HG03175 (cell line): ENCODE measurements around the gene UROC1.

Experiments
- ATAC-seq: cut with Tn5 transposase; IDR thresholded peaks from one replicate; pipeline ENCODE4 v1.9.1; 2021; ENCODE audit warnings: mild to moderate bottlenecking, moderate library complexity; ENCODE audit not compliant: unreplicated experiment

UROC1 gene

GRCh38 chr3:126517291-126517951 is at the start of gene UROC1:
Gene UROC1 (minus strand): TSS chr3:126517773. CDS start chr3:126517719, 54 bp downstream.
- no peak for ATAC-seq

DNA sequence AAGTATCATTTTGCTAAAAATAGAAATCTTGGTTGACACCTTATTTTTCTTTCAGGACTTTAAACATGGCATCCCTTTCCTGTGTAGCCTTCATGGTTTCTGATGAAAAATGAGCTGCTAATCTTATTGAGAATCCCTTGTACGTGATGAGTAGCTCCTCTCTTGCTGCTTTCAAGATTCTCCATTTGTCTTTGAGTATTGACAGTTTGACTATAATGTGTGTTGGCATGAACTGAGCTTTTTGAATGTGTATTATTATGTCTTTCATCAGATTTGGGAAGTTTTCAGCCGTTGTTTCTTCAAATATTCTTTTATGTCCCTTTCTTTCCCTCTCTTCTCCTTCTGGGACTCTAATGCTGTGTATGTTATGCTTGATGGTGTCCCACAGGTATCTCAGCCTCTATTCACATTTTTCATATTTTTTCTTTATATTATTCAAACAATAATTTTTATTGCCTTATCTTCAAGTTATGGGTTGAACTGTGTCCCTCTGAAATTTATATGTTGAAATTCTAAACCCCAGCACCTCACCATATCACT is 45.2 kb upstream of the UROC1 start:
- no peak for ATAC-seq

GRCh38 chr3:126558336-126559071 is 40.9 kb upstream of the UROC1 start, which contains the start of gene C3orf22:
Gene C3orf22 (minus strand): TSS chr3:126558932. CDS start chr3:126553390, 5,542 bp downstream.
- no peak for ATAC-seq

- ATAC-seq = no peak
These were observed 40.2 kb upstream of the UROC1 start for GRCh38 chr3:126557761-126558160.

GRCh38 chr3:126557415-126557745 is 39.8 kb upstream of the UROC1 start:
- no peak for ATAC-seq

GRCh38 chr3:126556637-126557414 is 39.3 kb upstream of the UROC1 start:
- no peak for ATAC-seq

GRCh38 chr3:126555795-126556636 is 38.4 kb upstream of the UROC1 start:
- no peak for ATAC-seq

DNA sequence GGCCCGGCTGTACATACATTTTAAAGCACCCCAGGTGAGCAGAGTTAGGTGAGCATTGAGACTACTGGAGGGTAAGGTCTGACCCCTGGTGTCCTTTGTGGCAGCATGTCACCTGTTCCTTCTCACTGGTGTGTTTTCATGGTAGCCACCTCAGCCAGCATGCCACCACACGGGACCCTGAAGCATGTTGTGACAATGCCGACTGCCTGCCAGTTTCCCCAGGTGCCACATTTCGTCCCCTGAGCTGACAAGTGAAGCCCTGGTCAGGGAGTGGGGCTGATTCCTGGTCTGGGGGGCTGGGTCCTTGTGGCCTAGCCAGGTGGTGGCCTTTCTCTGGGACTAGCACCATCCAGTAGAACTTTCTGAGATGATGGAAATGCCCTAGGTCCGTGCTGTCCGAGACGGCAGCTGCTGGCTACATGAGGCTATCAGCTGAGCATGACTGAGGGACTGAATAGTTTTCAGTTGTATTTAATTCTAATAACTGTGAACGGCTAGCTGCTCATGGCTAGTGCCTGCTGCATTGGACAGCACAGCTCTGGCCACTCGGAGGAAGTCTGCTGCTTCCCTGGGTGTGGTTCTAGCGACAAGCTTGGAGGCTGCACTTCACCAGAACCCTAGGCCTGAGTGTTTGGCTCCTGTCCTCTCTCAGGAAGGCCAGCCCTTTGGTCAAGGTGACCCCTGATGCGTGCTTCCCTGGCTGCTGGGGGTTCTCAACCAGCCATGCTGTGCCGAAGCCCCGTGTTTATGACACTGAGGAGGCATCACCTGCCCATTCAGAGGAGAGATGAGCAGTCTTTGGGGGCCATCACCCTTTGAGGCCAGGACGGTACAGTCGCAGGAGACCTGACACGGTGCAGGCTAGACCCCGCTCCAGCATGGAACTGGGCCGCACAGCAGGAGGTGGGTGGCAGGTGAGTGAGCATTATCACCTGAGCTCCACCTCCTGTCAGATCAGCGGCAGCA is 37.3 kb upstream of the UROC1 start:
- ATAC-seq = no peak

DNA sequence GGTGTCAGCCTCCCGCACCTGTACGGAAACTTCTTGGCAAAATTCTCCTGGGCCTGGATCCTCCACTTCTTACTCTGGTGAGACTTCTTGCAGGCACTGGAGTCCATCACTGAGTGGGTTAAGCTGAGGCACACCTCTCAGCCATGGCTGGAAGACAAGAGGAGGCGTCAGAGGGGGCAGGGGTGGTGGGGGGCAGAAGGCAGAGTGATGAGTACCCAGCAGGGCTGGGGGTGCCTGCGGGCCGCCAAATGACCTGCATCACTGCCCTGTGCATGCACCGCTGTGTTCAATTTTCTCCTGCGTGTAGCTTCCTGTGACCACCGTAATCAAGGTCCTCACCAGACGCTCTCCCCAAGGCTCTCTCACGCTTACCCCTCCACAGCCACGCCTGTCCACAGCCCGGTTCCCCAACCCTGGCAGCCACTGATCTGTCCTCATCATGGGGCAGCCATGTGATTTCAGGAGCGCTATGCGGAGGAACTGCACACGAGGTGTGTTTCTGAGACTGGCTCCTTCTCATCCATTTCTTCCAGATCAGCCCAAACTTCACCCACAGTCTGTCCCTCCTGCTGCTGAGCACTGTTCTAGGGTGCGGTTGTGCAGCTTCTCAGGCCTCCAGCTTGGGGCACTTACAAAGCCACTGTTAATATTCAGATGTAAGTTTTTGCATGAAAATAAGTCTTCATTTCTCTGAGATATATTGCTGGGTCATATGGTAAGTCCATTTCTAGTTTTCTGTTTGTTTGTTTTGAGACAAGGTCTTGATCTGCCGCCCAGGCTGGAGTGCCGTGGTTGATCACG is 35.9 kb upstream of the UROC1 start:
- no peak for ATAC-seq

DNA sequence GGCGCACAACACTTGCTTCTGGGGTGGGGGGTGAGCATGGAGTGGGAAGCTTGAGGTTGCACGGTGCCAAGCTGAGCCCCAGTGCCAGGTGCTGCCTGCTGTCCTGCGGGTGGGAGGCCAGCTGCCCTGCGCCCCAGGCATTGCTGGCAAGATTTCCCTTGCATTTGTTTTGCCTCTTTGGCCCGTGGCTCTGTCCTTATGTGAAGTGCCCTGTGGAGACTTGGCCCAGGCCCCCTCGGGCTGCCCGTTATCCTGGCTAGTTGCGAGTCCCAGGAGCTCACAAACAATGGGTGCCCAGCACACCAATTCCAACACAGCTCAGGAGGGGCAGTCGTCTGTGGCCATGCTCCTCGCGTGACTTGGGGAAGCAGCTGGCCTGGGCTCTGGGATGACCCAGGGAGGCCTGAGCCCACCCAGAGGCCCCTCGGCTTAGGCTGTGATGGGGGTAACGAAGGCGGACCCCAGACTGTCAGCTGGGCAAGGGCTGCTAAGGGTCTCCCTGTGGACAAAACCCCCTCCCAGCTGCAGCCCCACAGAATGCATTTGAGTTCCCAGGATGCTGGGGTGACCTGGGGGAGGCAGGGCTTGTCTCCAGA is 35.2 kb upstream of the UROC1 start:
- no peak for ATAC-seq

GRCh38 chr3:126551839-126552687 is 34.5 kb upstream of the UROC1 start:
- ATAC-seq = no peak

GRCh38 chr3:126551121-126551838 is 33.7 kb upstream of the UROC1 start:
- ATAC-seq = no peak

DNA sequence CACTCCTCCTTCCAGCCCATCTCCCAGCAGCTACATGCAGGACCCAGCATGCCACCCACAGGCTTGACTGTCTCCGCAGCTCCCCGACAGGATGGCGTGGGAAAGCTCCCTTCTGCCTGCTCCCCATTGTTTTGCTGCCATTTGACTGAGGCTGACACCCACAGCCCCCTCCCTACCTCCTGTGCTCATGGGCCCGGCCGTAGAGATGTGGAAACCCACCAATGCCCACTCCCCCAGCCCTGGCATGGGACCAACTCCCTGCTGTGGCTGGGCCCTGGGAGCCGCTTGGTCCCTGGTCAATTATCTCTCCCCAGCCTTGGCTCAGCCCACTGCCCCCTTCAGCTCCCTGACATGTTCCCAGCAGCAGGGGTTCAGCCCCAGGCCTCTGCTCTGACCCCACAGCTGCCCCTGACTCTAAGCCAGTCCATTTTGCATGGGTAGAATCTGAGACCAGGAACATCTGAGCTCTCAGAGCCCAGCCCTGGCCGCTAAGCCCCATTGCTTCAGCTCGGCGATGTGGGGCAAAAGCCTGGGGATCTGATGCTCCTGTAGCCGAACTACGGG is 33.0 kb upstream of the UROC1 start:
- ATAC-seq = no peak

DNA sequence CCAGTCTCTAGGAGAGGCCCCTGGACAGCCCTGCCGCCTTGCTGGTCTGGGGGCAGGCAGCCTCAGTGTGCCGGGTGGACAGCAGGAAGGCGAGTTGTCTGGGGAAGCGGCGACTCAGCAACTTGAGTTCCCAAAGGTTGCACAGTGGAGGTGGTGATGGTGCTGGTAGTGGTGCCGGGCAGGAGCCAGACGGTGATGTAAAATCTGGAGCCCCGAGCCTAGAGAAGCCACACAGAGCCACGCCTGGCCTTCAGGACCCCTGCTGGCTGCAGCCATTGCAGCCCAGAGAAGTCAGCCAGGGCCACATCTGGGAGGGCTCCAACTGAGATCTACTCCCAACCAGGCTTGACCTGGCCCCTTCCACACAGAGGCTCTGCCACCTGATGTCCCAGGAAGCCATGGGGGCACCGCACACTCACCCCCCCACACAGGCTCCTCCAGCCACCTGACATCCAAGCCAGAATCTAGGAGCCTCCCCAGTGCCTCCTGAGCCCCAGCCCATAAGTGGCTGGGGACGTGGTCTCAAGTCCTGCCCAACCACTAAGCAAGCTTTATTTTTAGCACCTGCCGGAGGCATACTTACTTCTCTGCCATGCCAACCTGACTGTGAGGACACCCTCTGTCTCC is 32.4 kb upstream of the UROC1 start:
- ATAC-seq = no peak

DNA sequence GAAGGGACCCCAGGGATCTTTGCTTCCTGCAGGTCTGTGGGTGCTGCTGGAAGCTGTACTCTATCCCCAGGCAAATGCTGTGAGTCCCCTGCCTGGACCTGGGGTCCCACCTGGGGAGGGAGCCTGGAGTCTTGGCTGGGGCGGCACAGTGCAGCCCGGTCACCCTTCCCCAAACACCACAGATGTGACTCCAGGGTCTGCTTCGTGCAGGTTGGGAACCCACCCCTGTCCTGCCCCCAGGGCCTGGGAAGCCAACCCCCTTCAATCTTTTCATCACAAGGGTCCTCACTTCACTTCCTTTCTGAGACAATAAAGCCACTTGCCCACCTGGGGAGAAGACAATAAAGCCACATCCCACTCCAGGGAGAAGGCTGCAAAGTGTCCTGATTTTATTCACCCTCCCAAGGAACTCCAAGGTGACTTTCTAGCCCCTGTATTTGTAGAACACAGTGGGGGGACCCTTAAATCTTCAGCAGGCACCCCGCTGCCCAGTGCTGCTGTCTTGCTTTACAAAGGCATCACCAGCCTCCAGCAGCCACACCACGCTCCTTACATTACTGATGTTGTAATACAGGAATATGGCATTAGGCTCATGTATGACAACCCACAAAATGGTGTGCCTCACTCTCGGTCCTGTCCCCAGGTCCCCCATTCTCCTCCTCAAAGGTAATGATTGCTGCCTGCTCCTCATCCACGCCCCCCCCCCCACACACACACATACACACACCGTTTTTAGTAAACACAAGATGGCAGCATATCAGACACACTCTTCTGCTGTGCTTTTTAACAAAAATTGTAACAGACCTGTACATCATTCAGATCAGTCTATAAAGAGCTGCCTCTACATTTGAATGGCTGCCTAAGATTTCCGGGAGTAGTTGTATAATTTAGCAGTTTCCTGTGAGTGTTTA is 31.2 kb upstream of the UROC1 start:
- no peak for ATAC-seq
